GM12878 (cell line): ENCODE data around the gene FKBP4. TPM values are rescaled to one million over a fixed set of nuclear protein-coding genes. Genes with fewer than 3 reads are reported as not detected.

ENCODE experiments used
- ATAC-seq: fragments of 200-7000 bp; cut with Tn5 transposase; 3 replicates; pipeline ENCODE4 v1.9.1; 2020; ENCODE audit warnings: mild to moderate bottlenecking, moderate library complexity
- BruUV-seq: library from RNA; stranded (reverse); fragments of 400-500 nt; replicated peaks from 2 replicates; lab custom pipeline; 2021; lab: Mats Ljungman, UMichigan
- CTCF ChIA-PET: fragments of 300-600 bp; sonication (Branson Sonifier 250); formaldehyde crosslinking; extraction: SDS; loops from one replicate; lab custom pipeline; 2021; ENCODE audit warnings: inconsistent platforms; lab: Yijun Ruan, JAX
- POLR2A ChIA-PET: fragments of 350-600 bp; formaldehyde crosslinking; extraction: SDS; loops from one replicate; lab custom pipeline; 2021; ENCODE audit warnings: inconsistent platforms; lab: Charles Lee
- RAD21 ChIA-PET: fragments of 300-600 bp; sonication (Branson Sonifier 250); formaldehyde crosslinking; loops from one replicate; lab custom pipeline; 2023; ENCODE audit warnings: antibody characterized with exemption; ENCODE audit not compliant: unreplicated experiment; lab: Charles Lee
- SMC1A ChIA-PET: fragments of 300-600 bp; sonication (Branson Sonifier 250); formaldehyde crosslinking; loops from one replicate; lab custom pipeline; 2023; ENCODE audit not compliant: unreplicated experiment, uncharacterized antibody; lab: Charles Lee
- DNase-seq: peaks from one replicate; pipeline ENCODE4 v3.0.0-alpha.2; 2011; ENCODE audit warnings: low read depth, low spot score
- FAIRE-seq: peaks from 3 replicates; lab custom pipeline; 2011; peaks lifted over from hg19 to GRCh38; lab: Jason Lieb, UNC
- H2AFZ ChIP-seq: 2 replicates; pipeline ENCODE4 v1.6.0; 2011; ENCODE audit warnings: low read depth, low read length, control low read depth; ENCODE audit not compliant: control insufficient read depth
- H3K27ac ChIP-seq: 2 replicates; pipeline ENCODE4 v1.5.1; 2011; ENCODE audit warnings: control low read depth; ENCODE audit not compliant: control insufficient read depth, insufficient read depth
- H3K27me3 ChIP-seq, 2 experiments: replicated peaks in 1 of 2; 2 replicates each; pipeline versions ENCODE4 v1.6.0 to v1.6.1; 2011; ENCODE audit warnings: low read length in 1 of 2; ENCODE audit not compliant: control insufficient read depth in 2 of 2, insufficient read depth in 2 of 2
- H3K36me3 ChIP-seq, 2 experiments: 2 replicates each; pipeline ENCODE4 v1.5.1; 2011; ENCODE audit warnings: low read length in 1 of 2; ENCODE audit not compliant: control insufficient read depth in 2 of 2, insufficient read depth in 2 of 2
- H3K4me1 ChIP-seq: 2 replicates; pipeline ENCODE4 v1.6.1; 2011; ENCODE audit warnings: mild to moderate bottlenecking, low read length, moderate library complexity, mixed read lengths; ENCODE audit not compliant: control insufficient read depth, insufficient read depth
- H3K4me2 ChIP-seq: 2 replicates; pipeline ENCODE4 v1.6.0; 2011; ENCODE audit warnings: control low read depth; ENCODE audit not compliant: control insufficient read depth, insufficient read depth
- H3K4me3 ChIP-seq: fragments of 200-600 bp; sonication (generic); 2 replicates; pipeline ENCODE4 v1.5.1; 2016
- H3K79me2 ChIP-seq: 2 replicates; pipeline ENCODE4 v1.6.0; 2011; ENCODE audit warnings: low read length; ENCODE audit not compliant: control insufficient read depth, insufficient read depth
- H3K9ac ChIP-seq: 2 replicates; pipeline ENCODE4 v1.8.0; 2011; ENCODE audit warnings: low read length, control low read depth, mixed read lengths; ENCODE audit not compliant: control insufficient read depth, insufficient read depth
- H3K9me3 ChIP-seq: replicated peaks from 3 replicates; pipeline ENCODE4 v1.5.1; 2011; ENCODE audit warnings: mild to moderate bottlenecking, low read length; ENCODE audit not compliant: control insufficient read depth, insufficient read depth
- H4K20me1 ChIP-seq: 2 replicates; pipeline ENCODE4 v1.6.0; 2011; ENCODE audit not compliant: control insufficient read depth, insufficient read depth
- ASH2L ChIP-seq: fragments of 300-600, 200-600 bp; sonication (generic); IDR thresholded peaks from 2 replicates; pipeline ENCODE4 v1.6.1; 2017; ENCODE audit warnings: low read depth, mild to moderate bottlenecking, borderline replicate concordance
- BHLHE40 ChIP-seq, 2 experiments: fragments of 450-650 bp in 1 of 2; IDR thresholded peaks; 2 replicates each; pipeline ENCODE4 v1.6.1; 2011 to 2017; ENCODE audit warnings: low read depth in 2 of 2, borderline replicate concordance in 1 of 2, improper control_type of control experiment in 1 of 2, low read length in 1 of 2, mild to moderate bottlenecking in 1 of 2
- EED ChIP-seq: sonication (generic); IDR thresholded peaks from 2 replicates; pipeline ENCODE4 v1.6.1; 2016; ENCODE audit warnings: antibody characterized with exemption, low read depth
- EP300 ChIP-seq, 2 experiments: fragments of 150-350 bp in 1 of 2; IDR thresholded peaks; 2 replicates each; pipeline ENCODE4 v1.6.1; 2011 to 2012; ENCODE audit warnings: low read depth in 2 of 2, low read length in 2 of 2, borderline replicate concordance in 1 of 2, improper control_type of control experiment in 1 of 2, inconsistent platforms in 1 of 2; ENCODE audit not compliant: control insufficient read depth in 1 of 2
- NFYB ChIP-seq: IDR thresholded peaks from 2 replicates; pipeline ENCODE4 v1.6.1; 2011; ENCODE audit warnings: low read depth, mild to moderate bottlenecking, low read length, improper control_type of control experiment, moderate library complexity; ENCODE audit not compliant: insufficient read depth
- NR2C2 ChIP-seq: IDR thresholded peaks from 2 replicates; pipeline ENCODE4 v1.6.1; 2011; ENCODE audit warnings: borderline replicate concordance, low read depth; ENCODE audit not compliant: control insufficient read depth, insufficient read length
- NR2F1 ChIP-seq: fragments of 450-650 bp; conservative IDR thresholded peaks from 2 replicates; pipeline ENCODE4 v1.6.1; 2017; ENCODE audit warnings: mild to moderate bottlenecking
- RUNX3 ChIP-seq: IDR thresholded peaks from 2 replicates; pipeline ENCODE4 v1.6.1; 2012; ENCODE audit warnings: low read length, inconsistent platforms
- SPI1 ChIP-seq: IDR thresholded peaks from 2 replicates; pipeline ENCODE4 v1.6.1; 2011; ENCODE audit warnings: low read depth, mild to moderate bottlenecking, low read length, moderate library complexity, borderline replicate concordance; ENCODE audit not compliant: insufficient read depth
- SUZ12 ChIP-seq: fragments of 200-600 bp; sonication (generic); IDR thresholded peaks from one replicate; pipeline ENCODE4 v1.6.1; 2018; ENCODE audit warnings: antibody characterized with exemption, mild to moderate bottlenecking; ENCODE audit not compliant: unreplicated experiment
- TAF1 ChIP-seq: IDR thresholded peaks from 2 replicates; pipeline ENCODE4 v1.6.1; 2011; ENCODE audit warnings: mild to moderate bottlenecking, low read depth, low read length, borderline replicate concordance
- WRNIP1 ChIP-seq: IDR thresholded peaks from 2 replicates; pipeline ENCODE4 v1.6.1; 2011; ENCODE audit warnings: low read depth, low read length, improper control_type of control experiment, borderline replicate concordance
- WGBS: methylation state at CpG from one replicate; pipeline ENCODE4 v1.1.6; 2016; ENCODE audit warnings: low lambda C conversion rate; ENCODE audit not compliant: insufficient replicate concordance, insufficient coverage; ENCODE audit errors: missing lambda C conversion rate; 5-methylcytosine and 5-hydroxymethylcytosine counted together
- in situ Hi-C: fragments of 300-500 bp; cut with MboI; formaldehyde crosslinking; loops from 9 replicates; pipeline ENCODE4 v1.14.3; 2018; ENCODE audit warnings: mixed read lengths
- intact Hi-C: fragments of 100-400 bp; cut with micrococcal nuclease; formaldehyde crosslinking; loops from one replicate; pipeline ENCODE4 v1.14.2; 2022; ENCODE audit not compliant: unreplicated experiment
- polyA plus RNA-seq, 11 experiments: library from polyadenylated mRNA; depleted of rRNA in 4 of 11; unstranded in 6 of 11; stranded (reverse) in 5 of 11; fragments of >200 nt; fragmentation: Nextera tagmentation in 4 of 11; fragmentation: Illumina TruSeq in 1 of 11; extraction: Ambion mirVana in 4 of 11; extraction: Trizol in 1 of 11; gene quantifications; 1 replicate in 1 of 11; 2 replicates in 10 of 11; pipeline versions ENCODE4 v1.2.1 to v1.2.3, GENCODE V29; 2011 to 2016; ENCODE audit warnings: inconsistent platforms in 2 of 11, missing spikeins in 2 of 11, low read depth in 1 of 11
- total RNA-seq, 4 experiments: library from RNA; depleted of rRNA in 3 of 4; stranded (reverse); fragments of >200 nt in 3 of 4; fragmentation: Illumina TruSeq in 1 of 4; extraction: Trizol in 1 of 4; gene quantifications; 2 replicates each; pipeline versions ENCODE4 v1.2.1 to v1.2.3, GENCODE V29; 2013 to 2021
- TF ChIP-seq, protein P1 (sequence below): fragments of 450-650 bp; IDR thresholded peaks from 2 replicates; pipeline ENCODE4 v1.6.1; 2017; ENCODE audit warnings: low read depth, mild to moderate bottlenecking, moderate library complexity
- TF ChIP-seq, protein P2 (sequence below): fragments of 150-350 bp; IDR thresholded peaks from 2 replicates; pipeline ENCODE4 v1.6.1; 2014; ENCODE audit warnings: mild to moderate bottlenecking, low read depth, low read length
- TF ChIP-seq, protein P3 (sequence below): IDR thresholded peaks from 2 replicates; pipeline ENCODE4 v1.6.1; 2012; ENCODE audit warnings: low read depth, low read length, improper control_type of control experiment

FKBP4 gene
- total and polyA plus RNA-seq, 10 of the 15 experiments (the other 5 are each of a cell fraction or from before 2014, with no cell fraction given), result 8.9 to 90.0 (median 45.4) TPM

DNA sequence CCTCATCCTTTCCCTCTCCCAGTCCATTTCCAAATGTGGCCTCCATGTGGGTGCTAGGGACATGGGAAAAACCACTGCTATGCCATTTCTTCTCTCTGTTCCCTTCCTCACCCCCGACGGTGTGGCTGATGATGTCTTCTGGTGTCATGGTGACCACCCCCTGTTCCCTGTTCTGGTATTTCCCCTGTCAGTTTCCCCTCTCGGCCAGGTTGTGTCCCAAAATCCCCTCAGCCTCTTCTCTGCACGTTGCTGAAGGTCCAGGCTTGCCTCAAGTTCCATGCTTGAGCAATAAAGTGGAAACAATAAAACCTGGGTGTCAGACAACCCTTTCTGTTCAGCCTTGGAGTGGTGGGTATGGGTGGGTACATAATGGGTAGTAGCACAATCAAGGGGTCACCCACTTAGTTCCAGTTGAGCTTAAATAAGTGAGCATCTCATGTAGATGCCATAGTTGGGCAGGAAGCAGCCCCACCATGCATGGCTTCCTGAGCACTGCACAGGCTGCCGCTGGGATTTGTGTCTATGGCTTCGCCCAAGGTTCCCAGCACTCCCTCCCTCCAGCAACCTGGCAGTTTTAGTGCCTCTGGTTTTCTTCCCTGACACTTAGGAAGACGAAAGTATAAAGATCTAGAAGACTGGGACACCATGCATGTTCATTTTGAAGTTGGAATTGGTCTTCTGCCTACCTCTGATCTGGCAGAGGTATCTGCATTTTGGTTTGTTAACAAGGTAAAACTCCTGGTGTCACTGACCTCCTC lies 9.0 kb downstream of the FKBP4 start (continued):
- TF ChIP-seq SPI1 (peak; percentile 39; the same call in 1 of the 2 replicates), EP300 (IDR thresholded peaks at IDR 0.05; ENCODE audit: borderline replicate concordance in 1 of 2, control insufficient read depth in 1 of 2, low read depth in 2 of 2, low read length in 2 of 2) (no peak; a peak in 1 of 4 replicates), RUNX3 (peak; percentile 40; the same call in 1 of the 2 replicates), EED (peak; percentile 51), BHLHE40 (IDR thresholded peaks at IDR 0.05; ENCODE audit: borderline replicate concordance in 1 of 2, low read depth in 2 of 2, low read length in 1 of 2) (peak in 1 of 2 experiments; percentile 41; a peak in 1 of 4 replicates), NFYB (no peak)
- TF ChIP-seq, protein P1, sequence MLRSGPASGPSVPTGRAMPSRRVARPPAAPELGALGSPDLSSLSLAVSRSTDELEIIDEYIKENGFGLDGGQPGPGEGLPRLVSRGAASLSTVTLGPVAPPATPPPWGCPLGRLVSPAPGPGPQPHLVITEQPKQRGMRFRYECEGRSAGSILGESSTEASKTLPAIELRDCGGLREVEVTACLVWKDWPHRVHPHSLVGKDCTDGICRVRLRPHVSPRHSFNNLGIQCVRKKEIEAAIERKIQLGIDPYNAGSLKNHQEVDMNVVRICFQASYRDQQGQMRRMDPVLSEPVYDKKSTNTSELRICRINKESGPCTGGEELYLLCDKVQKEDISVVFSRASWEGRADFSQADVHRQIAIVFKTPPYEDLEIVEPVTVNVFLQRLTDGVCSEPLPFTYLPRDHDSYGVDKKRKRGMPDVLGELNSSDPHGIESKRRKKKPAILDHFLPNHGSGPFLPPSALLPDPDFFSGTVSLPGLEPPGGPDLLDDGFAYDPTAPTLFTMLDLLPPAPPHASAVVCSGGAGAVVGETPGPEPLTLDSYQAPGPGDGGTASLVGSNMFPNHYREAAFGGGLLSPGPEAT, result 0 out of 2 replicates have a peak, but pooled peaks have one; percentile 22

DNA sequence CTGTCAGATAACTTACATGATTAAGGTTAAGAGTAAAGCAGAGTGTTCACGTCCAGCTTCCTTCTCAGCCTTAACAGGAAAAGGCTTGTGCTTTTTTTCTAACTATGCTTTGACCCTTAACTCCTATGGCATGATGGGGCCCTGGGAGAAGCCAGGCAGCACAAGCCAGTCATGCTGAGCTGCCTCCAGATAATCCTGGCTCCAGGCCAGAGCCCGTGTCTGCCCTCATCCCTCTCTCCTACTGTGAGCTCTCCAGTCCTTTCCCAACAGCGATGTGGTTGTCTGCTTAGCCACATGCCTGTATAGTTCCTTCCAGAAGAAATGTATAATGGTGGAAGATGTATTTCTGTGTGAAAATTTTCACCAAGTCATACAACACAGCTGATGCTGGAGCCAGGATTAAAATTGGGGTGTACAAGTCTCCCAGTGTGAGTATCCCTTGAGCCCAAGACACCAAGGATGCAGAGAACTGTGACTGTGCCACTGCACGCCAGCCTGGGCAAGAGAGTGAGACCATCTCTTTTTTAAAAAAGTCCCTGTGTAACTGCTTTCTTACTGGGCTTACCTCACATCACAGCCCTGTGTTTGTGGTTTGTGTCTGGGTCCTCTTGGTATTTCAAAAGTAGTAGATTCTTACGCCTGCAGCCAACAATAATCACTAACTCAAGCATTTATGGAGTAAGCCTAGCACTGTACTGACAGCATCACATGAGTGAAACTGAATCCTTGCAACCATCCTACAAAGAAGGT lies 9.8 kb downstream of the FKBP4 start:
- no TSS peak for BruUV-seq
- Histone ChIP-seq H3K36me3 (peaks cover 20 to 24% of the 10 kb centered on the region in 2 experiments), H4K20me1 (no peaks in the 10 kb centered on the region), H3K4me3 (no peak overlapping the region), H2AFZ (no peak overlapping the region), H3K9ac (no peak overlapping the region; the same call in 1 of the 2 replicates), H3K9me3 (no peaks in the 10 kb centered on the region), H3K79me2 (no peaks in the 10 kb centered on the region), H3K4me1 (peaks cover 14% of the 10 kb centered on the region), H3K27ac (peak overlapping the region; percentile 64), H3K4me2 (peak overlapping the region; percentile 30; the same call in 1 of the 2 replicates), H3K27me3 (no peaks in the 10 kb centered on the region)
- in situ Hi-C loops (no loop called here), intact Hi-C loops (no loop called here)
- FAIRE-seq (no peak), ATAC-seq (peak; percentile 82), DNase-seq (no peak)
- ChIA-PET POLR2A (interaction anchor here (0.7 to 1.2 kb wide), 3 partner anchors 10 kb away, joined by 3 read pairs; partner anchors contain the start of gene FKBP4), RAD21 (no interaction called here), SMC1A (no interaction called here), CTCF (interaction anchor here (1.2 kb wide), 1 partner anchor 121 kb away, joined by 3 read pairs; no protein-coding TSS in a partner anchor)
- WGBS, result 25% methylated on average over 5 of the region's 5 CpGs
- TF ChIP-seq NR2C2 (no peak), WRNIP1 (no peak), NR2F1 (no peak), TAF1 (no peak), ASH2L (no peak), SUZ12 (no peak), SPI1 (no peak)
- TF ChIP-seq, protein P2, sequence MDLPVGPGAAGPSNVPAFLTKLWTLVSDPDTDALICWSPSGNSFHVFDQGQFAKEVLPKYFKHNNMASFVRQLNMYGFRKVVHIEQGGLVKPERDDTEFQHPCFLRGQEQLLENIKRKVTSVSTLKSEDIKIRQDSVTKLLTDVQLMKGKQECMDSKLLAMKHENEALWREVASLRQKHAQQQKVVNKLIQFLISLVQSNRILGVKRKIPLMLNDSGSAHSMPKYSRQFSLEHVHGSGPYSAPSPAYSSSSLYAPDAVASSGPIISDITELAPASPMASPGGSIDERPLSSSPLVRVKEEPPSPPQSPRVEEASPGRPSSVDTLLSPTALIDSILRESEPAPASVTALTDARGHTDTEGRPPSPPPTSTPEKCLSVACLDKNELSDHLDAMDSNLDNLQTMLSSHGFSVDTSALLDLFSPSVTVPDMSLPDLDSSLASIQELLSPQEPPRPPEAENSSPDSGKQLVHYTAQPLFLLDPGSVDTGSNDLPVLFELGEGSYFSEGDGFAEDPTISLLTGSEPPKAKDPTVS, result no peak
- TF ChIP-seq, protein P3, sequence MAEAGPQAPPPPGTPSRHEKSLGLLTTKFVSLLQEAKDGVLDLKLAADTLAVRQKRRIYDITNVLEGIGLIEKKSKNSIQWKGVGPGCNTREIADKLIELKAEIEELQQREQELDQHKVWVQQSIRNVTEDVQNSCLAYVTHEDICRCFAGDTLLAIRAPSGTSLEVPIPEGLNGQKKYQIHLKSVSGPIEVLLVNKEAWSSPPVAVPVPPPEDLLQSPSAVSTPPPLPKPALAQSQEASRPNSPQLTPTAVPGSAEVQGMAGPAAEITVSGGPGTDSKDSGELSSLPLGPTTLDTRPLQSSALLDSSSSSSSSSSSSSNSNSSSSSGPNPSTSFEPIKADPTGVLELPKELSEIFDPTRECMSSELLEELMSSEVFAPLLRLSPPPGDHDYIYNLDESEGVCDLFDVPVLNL, result no peak
